Effector memory CD8-positive, alpha-beta T cell (primary cell): ENCODE results near the gene CCDC33.

ENCODE experiments used
- ATAC-seq: fragments of 150-1000 bp; cut with Tn5 transposase; replicated peaks from 2 replicates; pipeline ENCODE4 v1.10.0; 2021; ENCODE audit warnings: mild to moderate bottlenecking, moderate library complexity
- DNase-seq, 3 experiments: peaks; one replicate each; pipeline ENCODE4 v3.0.0; 2021
- H3K27ac Mint-ChIP-seq, 2 donors: one replicate each; pipeline ENCODE4 v1.8.0; 2022; ENCODE audit warnings: mild to moderate bottlenecking in 2 of 2, mixed read lengths in 2 of 2, moderate library complexity in 2 of 2
- H3K27me3 Mint-ChIP-seq, 2 donors: one replicate each; pipeline ENCODE4 v1.8.0; 2022; ENCODE audit warnings: mixed read lengths in 2 of 2
- H3K36me3 Mint-ChIP-seq: one replicate; pipeline ENCODE4 v1.8.0; 2022; ENCODE audit warnings: mild to moderate bottlenecking, moderate library complexity, mixed read lengths; ENCODE audit not compliant: insufficient read depth
- H3K4me1 Mint-ChIP-seq, 2 donors: one replicate each; pipeline ENCODE4 v1.8.0; 2022; ENCODE audit warnings: low read depth in 2 of 2, mixed read lengths in 2 of 2
- H3K4me3 Mint-ChIP-seq, 2 donors: one replicate each; pipeline ENCODE4 v1.8.0; 2022; ENCODE audit warnings: mild to moderate bottlenecking in 2 of 2, mixed read lengths in 2 of 2, moderate library complexity in 2 of 2
- H3K9me3 Mint-ChIP-seq, 2 donors: one replicate each; pipeline ENCODE4 v1.8.0; 2022; ENCODE audit warnings: mixed read lengths in 2 of 2

Gene CCDC33

DNA sequence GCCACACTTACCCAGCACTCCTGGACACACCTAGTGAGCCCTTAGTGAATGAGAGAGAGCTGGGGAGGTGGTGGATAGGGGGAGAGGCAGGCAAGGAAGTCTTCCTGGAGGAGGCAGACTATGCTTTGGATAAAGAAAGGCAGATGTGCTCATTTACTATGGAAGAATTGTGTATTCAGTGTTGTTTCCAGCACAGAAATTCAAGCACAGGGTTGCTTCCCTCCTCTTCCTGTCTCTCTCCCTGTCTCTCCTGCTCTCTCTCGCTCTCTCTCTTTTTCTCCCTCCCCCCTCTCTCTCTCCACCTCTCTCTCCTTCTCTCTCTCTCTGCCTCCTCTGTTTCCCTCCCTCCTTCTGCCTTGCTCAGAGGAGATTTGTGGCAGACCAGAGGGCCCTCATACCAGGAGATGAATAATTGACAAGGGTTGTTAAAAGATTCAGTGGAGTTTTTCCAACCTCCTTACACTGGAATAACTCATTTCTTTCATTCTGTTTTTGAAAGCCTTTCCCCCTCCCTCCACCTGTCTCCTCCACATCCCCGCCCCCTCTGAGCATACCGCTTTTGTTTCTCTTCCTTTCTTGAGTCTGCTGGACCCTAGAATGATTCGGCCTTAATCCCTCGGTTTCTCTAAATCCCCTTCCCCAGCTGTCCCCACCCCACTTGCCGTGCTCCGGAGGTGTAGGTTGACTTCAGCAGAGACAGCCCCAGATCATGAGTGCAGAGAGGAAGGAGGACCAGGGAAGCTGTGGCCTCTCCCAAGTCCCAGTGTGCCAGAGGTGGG is 65.6 kb downstream of the CCDC33 start:
- Mint-ChIP-seq H3K4me1 (no peaks in the 10 kb centered on the region), H3K27ac (no peak overlapping the region), H3K4me3 (no peak overlapping the region), H3K9me3 (no peaks in the 10 kb centered on the region), H3K36me3 (peaks cover 5% of the 10 kb centered on the region), H3K27me3 (peaks cover 72 to 84% of the 10 kb centered on the region in 2 donors)
- DNase-seq (no peak), ATAC-seq (no peak)

DNA sequence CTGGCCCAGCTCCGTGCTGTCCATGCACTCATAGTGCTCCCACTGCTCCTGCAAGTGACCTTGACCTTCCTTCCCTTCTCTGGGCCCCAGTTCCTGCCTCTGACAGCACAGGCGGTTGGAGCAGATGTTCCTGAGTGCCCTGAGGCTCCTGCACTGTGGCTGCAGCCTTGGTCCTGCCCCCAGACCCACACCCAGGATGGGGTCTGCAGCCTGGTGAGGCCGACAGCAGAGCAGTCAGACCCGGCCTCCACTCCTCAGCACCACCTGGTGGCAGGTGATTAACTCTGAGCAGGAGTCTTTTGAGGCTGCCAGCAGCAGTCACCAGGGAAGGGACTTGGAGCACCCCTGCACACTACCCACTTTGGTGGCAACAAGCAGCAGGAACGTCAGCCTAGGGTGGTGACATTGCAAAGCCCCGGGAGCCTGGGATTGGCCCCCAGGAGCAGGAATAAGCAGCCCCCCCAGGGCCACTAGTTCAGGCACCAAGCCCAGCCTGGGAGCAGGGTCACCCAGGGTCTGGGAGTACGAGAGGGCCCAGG is 66.8 kb downstream of the CCDC33 start:
- no peak for DNase-seq
- no peak for ATAC-seq
- Mint-ChIP-seq H3K36me3 (peaks cover 5% of the 10 kb centered on the region), H3K4me3 (no peak overlapping the region), H3K27me3 (peaks cover 80 to 91% of the 10 kb centered on the region in 2 donors), H3K9me3 (no peaks in the 10 kb centered on the region), H3K4me1 (no peaks in the 10 kb centered on the region), H3K27ac (no peak overlapping the region)

DNA sequence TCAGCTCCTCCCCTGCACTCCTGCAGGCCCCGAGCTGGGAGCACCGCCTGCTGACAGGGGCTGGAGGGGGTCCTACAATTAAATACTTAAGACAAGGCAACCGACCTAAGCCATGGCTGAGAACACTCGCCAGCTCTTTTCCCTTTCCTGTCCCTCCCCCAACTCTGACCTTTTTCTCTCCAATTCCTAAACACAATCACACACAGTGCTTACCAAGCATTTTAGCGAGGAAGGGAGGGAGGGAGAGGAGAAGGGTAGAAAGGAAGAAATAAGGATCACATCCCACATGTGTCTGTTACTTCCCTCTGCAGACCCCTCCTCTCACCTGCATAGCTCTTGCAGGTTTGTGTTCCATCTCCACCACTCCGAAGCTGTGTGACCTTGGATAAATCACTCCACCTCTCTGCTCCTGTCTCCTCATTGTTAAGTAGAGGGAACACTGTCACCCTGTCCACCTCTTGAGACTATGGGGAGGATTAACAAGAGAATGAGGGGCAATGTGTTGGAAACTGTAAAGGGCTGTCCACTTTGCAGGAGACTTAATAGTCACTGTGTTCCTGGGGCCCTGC is 67.7 kb downstream of the CCDC33 start:
- no peak overlapping the region for H3K4me3 Mint-ChIP-seq
- H3K9me3 Mint-ChIP-seq, result no peaks in the 10 kb centered on the region
- no peaks in the 10 kb centered on the region for H3K4me1 Mint-ChIP-seq
- H3K27me3 Mint-ChIP-seq, result peaks cover 86 to 93% of the 10 kb centered on the region in 2 donors
- DNase-seq (no peak), ATAC-seq (no peak)
- no peak overlapping the region for H3K27ac Mint-ChIP-seq
- peaks cover 2% of the 10 kb centered on the region for H3K36me3 Mint-ChIP-seq

DNA sequence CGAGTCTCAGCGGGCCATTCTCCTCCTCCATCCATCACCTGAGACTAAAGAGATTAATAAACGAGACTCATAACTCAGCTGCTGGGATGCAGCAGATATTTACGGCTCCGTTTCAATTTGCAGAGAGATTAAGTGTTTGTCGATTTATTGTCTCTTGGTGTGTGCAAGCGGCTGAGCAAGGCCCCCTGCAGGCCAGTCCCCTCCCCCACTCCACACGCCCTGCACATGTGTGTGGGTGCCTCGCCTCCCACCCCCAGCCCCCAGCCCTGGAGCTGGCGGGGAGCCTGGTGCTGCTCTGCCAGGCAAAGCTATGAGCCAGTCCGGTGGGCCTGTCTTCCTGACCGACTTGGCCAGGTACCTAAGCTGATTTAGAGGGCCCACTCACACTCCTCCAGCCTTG is 68.3 kb downstream of the CCDC33 start:
- no peak for DNase-seq
- no peak for ATAC-seq
- H3K9me3 Mint-ChIP-seq, result no peaks in the 10 kb centered on the region
- H3K27me3 Mint-ChIP-seq, result peaks cover 90 to 99% of the 10 kb centered on the region in 2 donors
- H3K36me3 Mint-ChIP-seq, result no peaks in the 10 kb centered on the region
- H3K4me1 Mint-ChIP-seq, result no peaks in the 10 kb centered on the region
- H3K27ac Mint-ChIP-seq, result no peak overlapping the region
- no peak overlapping the region for H3K4me3 Mint-ChIP-seq

DNA sequence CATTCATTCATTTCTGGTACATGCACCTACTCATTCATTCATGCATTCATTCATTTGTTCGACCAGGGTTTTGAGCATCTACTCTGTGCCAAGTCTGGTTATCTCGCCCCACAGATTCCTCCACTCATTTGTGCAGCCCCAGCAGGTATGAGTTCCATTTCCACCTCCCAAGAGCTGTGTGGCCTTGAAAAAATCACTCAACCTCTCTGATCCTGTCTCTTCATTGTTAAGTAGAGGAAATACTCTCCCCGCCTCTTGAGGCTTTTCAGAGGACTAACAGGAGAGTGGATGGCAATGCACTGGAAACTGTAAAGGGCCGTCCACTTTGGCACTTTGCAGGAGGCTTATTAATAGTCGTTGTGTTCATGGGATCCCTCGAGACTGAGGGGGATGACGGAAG is 69.6 kb downstream of the CCDC33 start:
- Mint-ChIP-seq H3K4me3 (no peak overlapping the region), H3K9me3 (no peaks in the 10 kb centered on the region), H3K27me3 (peaks cover 78 to 100% of the 10 kb centered on the region in 2 donors), H3K36me3 (no peaks in the 10 kb centered on the region), H3K27ac (no peak overlapping the region), H3K4me1 (no peaks in the 10 kb centered on the region)
- ATAC-seq, result no peak
- no peak for DNase-seq

DNA sequence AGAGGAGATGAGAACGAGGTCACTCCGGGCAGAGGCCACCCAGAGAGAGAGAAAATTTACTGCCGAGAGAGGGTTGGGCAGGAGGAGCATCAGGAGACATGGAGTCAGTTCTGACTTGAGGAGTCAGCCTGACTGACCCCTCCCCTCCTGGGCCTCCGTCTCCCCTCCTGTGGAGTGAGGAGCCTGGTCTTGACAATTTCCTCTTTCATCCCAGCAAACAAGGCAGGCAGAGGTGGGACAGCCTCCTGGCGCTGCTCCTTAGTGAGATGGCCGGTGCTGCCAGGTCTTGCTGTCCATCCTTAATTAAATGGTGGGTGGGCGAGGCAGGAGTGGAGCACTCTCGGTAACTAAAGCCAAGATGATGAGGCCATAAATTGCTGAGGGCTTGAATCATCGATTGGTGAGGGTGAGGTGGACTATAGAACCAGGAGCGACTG is 70.7 kb downstream of the CCDC33 start:
- ATAC-seq, result no peak
- H3K27me3 Mint-ChIP-seq, result peaks cover 66 to 94% of the 10 kb centered on the region in 2 donors

DNA sequence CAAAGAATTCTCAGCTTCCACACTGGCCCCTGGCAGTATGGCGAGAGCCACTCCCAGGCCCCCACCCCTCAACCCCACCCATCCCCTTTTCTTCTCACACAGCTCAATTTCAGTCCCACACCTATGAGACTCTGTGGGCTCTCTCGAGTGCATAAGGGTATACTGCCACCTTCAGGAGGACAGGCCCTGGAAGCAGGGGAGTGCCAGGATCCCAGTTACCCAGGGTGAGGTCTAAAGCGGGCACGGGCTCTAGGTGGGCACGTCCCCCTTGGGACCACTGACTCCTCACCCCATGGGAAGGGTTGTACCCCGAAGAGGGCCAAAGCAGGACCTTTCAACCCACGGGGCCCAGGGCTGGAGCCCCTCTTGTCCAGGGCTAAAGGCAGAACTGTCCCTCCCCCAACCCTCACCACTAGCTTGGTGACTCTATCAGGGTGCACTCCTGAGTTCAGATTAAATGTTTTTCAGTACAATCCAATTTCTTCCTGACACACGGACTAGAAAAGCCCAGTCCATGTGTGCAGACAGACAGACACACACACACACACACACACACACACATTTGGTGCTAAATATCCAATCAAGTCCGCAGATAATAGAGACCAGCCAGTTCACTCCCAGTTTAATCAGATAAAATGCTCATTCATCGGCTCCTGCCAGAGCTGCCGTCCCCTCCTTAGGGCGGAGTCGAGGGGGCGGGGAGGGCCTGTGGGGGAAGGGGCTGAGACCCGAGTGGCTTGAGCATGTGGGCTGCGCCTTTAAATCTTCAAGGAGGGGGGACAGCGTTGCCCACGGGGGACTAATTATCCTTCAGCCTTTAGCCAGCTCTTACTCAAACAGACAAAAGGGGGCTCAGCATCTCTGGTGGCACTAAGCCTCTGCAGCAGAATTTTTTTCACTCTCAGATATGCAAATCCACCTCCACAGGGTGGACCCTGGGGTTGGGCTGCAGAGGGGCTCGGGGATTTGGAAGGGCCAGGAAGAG is 72.0 kb downstream of the CCDC33 start:
- H3K27me3 Mint-ChIP-seq, result peaks cover 54 to 81% of the 10 kb centered on the region in 2 donors
- no peak for ATAC-seq
- DNase-seq, result no peak
- no peaks in the 10 kb centered on the region for H3K9me3 Mint-ChIP-seq
- H3K27ac Mint-ChIP-seq, result no peak overlapping the region
- no peaks in the 10 kb centered on the region for H3K4me1 Mint-ChIP-seq
- no peak overlapping the region for H3K4me3 Mint-ChIP-seq
- peaks cover 2% of the 10 kb centered on the region for H3K36me3 Mint-ChIP-seq

More for the DNA sequence above, 70.7 kb downstream of the CCDC33 start:
- H3K27ac Mint-ChIP-seq, result no peak overlapping the region
- no peaks in the 10 kb centered on the region for H3K4me1 Mint-ChIP-seq
- no peak for DNase-seq
- no peak overlapping the region for H3K4me3 Mint-ChIP-seq
- H3K9me3 Mint-ChIP-seq, result no peaks in the 10 kb centered on the region
- H3K36me3 Mint-ChIP-seq, result no peaks in the 10 kb centered on the region

DNA sequence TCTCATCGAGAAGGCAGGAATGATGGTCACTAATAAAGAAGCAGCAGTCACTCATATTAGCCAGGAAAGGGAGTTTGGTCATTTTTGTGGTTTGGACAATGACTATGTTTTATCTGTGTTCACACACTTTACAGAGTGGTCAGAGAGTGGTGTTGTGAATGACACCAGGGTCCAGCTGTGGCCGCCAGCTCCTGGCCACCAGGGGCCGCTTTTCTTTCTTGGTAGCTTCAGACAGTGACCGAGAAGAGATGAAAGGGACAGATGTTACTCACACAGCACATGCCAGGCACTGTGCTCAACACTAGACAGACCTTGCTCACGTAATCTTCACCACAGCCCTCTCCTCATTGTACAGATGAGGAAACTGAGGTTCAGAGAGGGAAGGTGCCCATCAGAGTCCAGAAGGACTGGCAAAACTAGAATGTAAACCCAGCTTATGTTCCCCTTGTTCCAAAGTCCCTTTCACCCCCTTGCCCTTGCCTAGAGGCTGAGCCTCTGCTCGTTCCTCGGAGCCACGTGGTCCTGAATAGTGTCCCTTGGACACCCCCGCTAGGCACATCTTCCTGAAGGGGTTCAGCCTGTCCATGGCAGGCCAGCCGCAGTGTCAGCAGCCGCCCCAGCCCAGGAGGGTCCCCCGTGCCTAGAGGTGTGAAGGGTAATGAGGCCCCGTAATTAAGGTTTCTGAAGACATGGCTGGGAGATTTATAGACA is 75.8 kb downstream of the CCDC33 start:
- ATAC-seq (no peak), DNase-seq (no peak)
- Mint-ChIP-seq H3K9me3 (no peaks in the 10 kb centered on the region), H3K27me3 (peaks cover 17 to 43% of the 10 kb centered on the region in 2 donors), H3K4me3 (no peak overlapping the region), H3K4me1 (peaks cover 10 to 15% of the 10 kb centered on the region in 2 donors), H3K27ac (no peak overlapping the region), H3K36me3 (peaks cover 5% of the 10 kb centered on the region)

DNA sequence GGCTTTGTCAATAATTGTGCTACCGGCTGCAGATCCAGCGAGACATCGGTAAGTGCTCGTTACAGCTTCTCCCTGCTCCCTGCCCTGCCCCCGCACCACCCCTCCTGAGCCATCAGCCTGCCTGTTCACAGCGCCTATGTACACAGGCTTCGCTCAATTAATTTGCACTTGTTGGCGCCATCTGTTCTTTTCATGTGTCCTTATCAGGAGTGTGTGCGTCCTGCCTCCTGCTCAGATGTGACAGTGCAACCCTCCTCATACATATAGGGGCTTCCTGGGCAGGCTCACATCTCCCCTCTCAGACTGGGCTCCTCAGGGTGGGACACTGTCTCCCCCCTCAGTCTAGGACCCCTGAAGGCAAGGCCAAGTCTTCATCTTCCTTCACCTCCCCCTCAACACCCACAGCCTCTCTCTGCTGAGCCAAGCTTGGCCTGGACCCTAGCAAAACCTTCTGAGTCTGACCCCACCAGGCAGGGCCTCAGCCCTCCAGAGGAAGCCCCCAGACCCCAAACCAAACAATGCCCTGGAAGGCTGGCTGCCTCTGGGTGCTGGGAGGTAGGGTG is 76.4 kb downstream of the CCDC33 start:
- Mint-ChIP-seq H3K36me3 (peaks cover 5% of the 10 kb centered on the region), H3K4me1 (peaks cover 10 to 15% of the 10 kb centered on the region in 2 donors), H3K9me3 (no peaks in the 10 kb centered on the region), H3K4me3 (no peak overlapping the region), H3K27me3 (peaks cover 12 to 36% of the 10 kb centered on the region in 2 donors), H3K27ac (no peak overlapping the region)
- ATAC-seq (no peak), DNase-seq (no peak)

DNA sequence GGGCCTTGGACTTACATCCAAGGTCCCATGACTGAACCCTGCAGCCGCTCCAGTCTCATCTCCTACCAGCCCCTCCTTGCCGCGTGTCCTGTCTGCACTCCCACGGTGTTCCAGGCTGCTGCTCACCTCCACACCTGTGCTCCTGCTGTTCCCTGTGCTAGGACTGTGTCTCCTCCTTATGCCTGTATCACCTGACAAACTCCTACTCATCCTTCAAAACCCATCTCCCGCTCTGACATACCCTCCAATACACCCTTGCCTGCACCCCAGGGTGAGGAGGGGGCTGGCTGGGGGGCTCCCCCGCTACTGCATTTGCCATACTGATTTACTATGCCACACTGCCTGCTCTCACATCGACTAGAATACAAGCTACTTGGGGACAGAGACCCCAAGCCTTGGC is 77.8 kb downstream of the CCDC33 start:
- Mint-ChIP-seq H3K4me3 (no peak overlapping the region), H3K27me3 (peaks cover 4 to 23% of the 10 kb centered on the region in 2 donors), H3K4me1 (peaks cover 10 to 15% of the 10 kb centered on the region in 2 donors), H3K36me3 (peaks cover 5% of the 10 kb centered on the region), H3K27ac (peak overlapping the region in 1 of 2 donors; percentile 57), H3K9me3 (no peaks in the 10 kb centered on the region)
- ATAC-seq (no peak), DNase-seq (no peak)

DNA sequence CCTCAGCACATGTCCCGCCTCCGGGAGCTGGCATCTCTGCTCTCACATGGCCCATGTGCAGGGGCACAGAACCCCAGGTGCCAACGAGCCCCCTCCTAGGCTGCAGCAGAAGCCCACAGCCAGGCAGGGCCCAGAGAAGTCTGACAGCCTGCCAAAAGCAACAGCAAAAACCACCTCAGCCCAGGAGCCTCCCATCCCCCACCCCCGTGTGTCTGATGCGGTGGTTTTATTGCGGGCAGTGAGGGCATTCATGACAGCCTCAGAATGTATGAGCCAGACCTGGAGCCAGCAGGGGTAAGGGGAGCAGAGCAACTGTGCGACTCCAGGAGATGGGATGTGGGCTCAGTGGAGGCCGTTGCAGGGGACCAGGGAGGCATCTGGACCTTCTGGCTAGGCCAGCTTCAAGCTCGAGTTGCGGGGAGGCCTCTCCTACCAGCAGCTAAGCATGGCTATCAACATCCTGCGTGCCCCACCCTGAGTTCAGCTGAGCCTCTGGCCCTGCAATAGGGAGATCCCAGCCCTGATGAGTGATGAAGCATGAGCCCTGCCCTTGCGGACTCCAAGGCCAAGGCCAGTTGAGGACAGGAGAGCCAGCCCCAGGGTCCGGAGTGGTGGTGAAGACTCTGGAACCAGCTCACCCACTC is 78.8 kb downstream of the CCDC33 start:
- ATAC-seq (peak; percentile 17), DNase-seq (no peak)
- H3K9me3 Mint-ChIP-seq, result no peaks in the 10 kb centered on the region
- peaks cover 5% of the 10 kb centered on the region for H3K36me3 Mint-ChIP-seq
- peaks cover 10 to 15% of the 10 kb centered on the region in 2 donors for H3K4me1 Mint-ChIP-seq
- H3K27me3 Mint-ChIP-seq, result peaks cover 0 to 13% of the 10 kb centered on the region in 2 donors
- H3K27ac Mint-ChIP-seq, result peak overlapping the region; percentile 57 to 62
- H3K4me3 Mint-ChIP-seq, result peak overlapping the region; percentile 9 to 31

DNA sequence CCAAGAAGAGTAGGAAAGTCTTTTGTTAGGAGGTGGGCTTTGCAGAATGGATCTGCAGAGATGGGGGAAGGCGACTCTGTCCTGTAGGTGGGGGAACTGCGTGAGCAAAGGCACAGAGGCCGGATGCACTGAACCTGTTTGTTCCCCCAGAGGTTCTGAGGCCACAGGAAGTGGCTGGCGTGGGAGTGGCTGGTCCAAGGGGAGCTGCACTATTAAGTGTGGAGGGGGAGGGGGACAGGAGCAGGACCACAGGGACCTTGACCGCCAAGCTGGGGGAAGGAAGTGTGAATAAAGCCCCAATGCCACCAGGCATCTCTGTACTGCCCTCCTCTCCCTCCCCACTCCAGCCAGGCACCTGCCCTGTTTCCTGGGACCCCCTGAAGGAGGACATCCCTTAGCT is 79.5 kb downstream of the CCDC33 start:
- H3K36me3 Mint-ChIP-seq, result peaks cover 5% of the 10 kb centered on the region
- H3K9me3 Mint-ChIP-seq, result no peaks in the 10 kb centered on the region
- H3K4me3 Mint-ChIP-seq, result peak overlapping the region; percentile 9 to 31
- ATAC-seq, result no peak
- H3K4me1 Mint-ChIP-seq, result peaks cover 10 to 15% of the 10 kb centered on the region in 2 donors
- peak overlapping the region; percentile 42 to 62 for H3K27ac Mint-ChIP-seq
- H3K27me3 Mint-ChIP-seq, result peaks cover 0 to 5% of the 10 kb centered on the region in 2 donors
- no peak for DNase-seq
